Upper lobe of left lung (tissue), 6 donors: ENCODE measurements around the gene EHMT1. TPM values are rescaled to one million over a fixed set of nuclear protein-coding genes. Genes with fewer than 3 reads are reported as not detected.

Experiments
- ATAC-seq, 2 donors: fragments of 200-7000 bp; cut with Tn5 transposase; one replicate each; pipeline ENCODE4 v1.9.1; 2022; ENCODE audit warnings: mild to moderate bottlenecking in 2 of 2, moderate library complexity in 2 of 2; ENCODE audit not compliant: low FRiP score in 2 of 2
- DNase-seq, 2 donors: peaks; one replicate each; pipeline ENCODE4 v3.0.0-alpha.2; 2019 to 2020
- H3K27ac ChIP-seq, 4 donors: fragments of 200-600 bp; sonication (generic); one replicate each; pipeline ENCODE4 v1.5.1; 2016 to 2019
- H3K27me3 ChIP-seq, 4 donors: fragments of 200-600 bp; sonication (generic); one replicate each; pipeline ENCODE4 v1.5.1; 2017 to 2019
- H3K36me3 ChIP-seq, 4 donors: fragments of 200-600 bp; sonication (generic); one replicate each; pipeline ENCODE4 v1.5.1; 2016 to 2019
- H3K4me1 ChIP-seq, 4 donors: fragments of 200-600 bp; sonication (generic); one replicate each; pipeline ENCODE4 v1.5.1; 2018 to 2019
- H3K4me3 ChIP-seq, 4 donors: fragments of 200-600 bp; sonication (generic); one replicate each; pipeline ENCODE4 v1.5.1; 2017 to 2019; ENCODE audit warnings: mild to moderate bottlenecking in 2 of 4, moderate library complexity in 1 of 4
- H3K9me3 ChIP-seq, 4 donors: fragments of 200-600 bp; sonication (generic); one replicate each; pipeline ENCODE4 v1.5.1; 2018 to 2019
- CTCF ChIP-seq, 6 experiments: fragments of 450-650 bp in 4 of 6; fragments of 200-600 bp in 2 of 6; sonication (generic) in 2 of 6; IDR thresholded peaks; one replicate each; pipeline ENCODE4 v1.5.1; 2016 to 2019; ENCODE audit warnings: antibody characterized with exemption in 6 of 6
- EP300 ChIP-seq, 4 donors: sonication (generic); formaldehyde crosslinking; IDR thresholded peaks; one replicate each; pipeline ENCODE4 v1.5.1; 2017; ENCODE audit warnings: antibody characterized with exemption in 4 of 4, control low read depth in 2 of 4
- POLR2A ChIP-seq, 4 donors: fragments of 450-650 bp; IDR thresholded peaks; one replicate each; pipeline ENCODE4 v1.5.1; 2016 to 2017; ENCODE audit warnings: antibody characterized with exemption in 4 of 4, mild to moderate bottlenecking in 2 of 4
- POLR2AphosphoS5 ChIP-seq, 2 donors: sonication (generic); formaldehyde crosslinking; IDR thresholded peaks; one replicate each; pipeline ENCODE4 v1.5.1; 2017; ENCODE audit warnings: antibody characterized with exemption in 2 of 2
- WGBS, 2 donors: methylation state at CpG; one replicate each; pipeline ENCODE4 v1.1.5; 2017 to 2018; 5-methylcytosine and 5-hydroxymethylcytosine counted together
- total RNA-seq, 6 donors: library from RNA; depleted of rRNA in 4 of 6; stranded (reverse); fragments of >200 nt in 4 of 6; gene quantifications; one replicate each; pipeline versions ENCODE4 v1.1.0 to v1.2.1, GENCODE V29; 2016 to 2021
- donor health status: DM: no; HTN: no; CAD: no; lungs with moderate emphysema.
- donor health status: DM: no; HTN: yes; CAD: no; lungs with severe emphysema.

EHMT1 gene
- total RNA-seq, 6 donors from 2014 or later: 68.0 to 183 (median 83.6) TPM

DNA sequence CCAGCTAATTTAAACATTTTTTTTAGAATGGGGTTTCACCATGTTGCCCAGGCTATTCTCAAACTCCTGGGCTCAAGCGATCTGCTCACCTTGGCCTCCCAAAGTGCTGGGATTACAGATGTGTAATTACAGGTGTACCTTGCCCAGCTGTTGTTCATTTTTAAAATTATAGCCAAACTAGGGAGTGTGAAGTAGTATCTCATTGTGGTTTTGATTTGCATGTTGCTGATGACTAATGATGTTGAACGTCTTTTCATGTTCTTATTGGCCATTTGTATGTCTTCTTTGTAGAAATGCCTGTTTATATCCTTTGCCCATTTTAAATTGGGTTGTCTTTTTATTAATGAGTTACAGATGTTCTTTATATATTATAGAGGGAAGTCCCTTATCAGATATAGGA lies 31.5 kb downstream of the EHMT1 start:
- DNase-seq (no peak), ATAC-seq (no peak)
- Histone ChIP-seq H3K4me1 (peaks cover 0 to 20% (median 8%) of the 10 kb centered on the region in 4 donors), H3K9me3 (no peaks in the 10 kb centered on the region), H3K36me3 (peaks cover 0 to 31% (median 11%) of the 10 kb centered on the region in 4 donors), H3K27me3 (no peaks in the 10 kb centered on the region), H3K27ac (no peak overlapping the region), H3K4me3 (no peak overlapping the region)
- 88 to 92% methylated on average over 2 of the region's 2 CpGs for WGBS, 2 donors
- TF ChIP-seq POLR2AphosphoS5 (IDR thresholded peaks at IDR 0.05): no peak
- no peak for TF ChIP-seq CTCF (IDR thresholded peaks at IDR 0.05)
- TF ChIP-seq POLR2A (IDR thresholded peaks at IDR 0.05): no peak
- no peak for TF ChIP-seq EP300 (IDR thresholded peaks at IDR 0.05)

DNA sequence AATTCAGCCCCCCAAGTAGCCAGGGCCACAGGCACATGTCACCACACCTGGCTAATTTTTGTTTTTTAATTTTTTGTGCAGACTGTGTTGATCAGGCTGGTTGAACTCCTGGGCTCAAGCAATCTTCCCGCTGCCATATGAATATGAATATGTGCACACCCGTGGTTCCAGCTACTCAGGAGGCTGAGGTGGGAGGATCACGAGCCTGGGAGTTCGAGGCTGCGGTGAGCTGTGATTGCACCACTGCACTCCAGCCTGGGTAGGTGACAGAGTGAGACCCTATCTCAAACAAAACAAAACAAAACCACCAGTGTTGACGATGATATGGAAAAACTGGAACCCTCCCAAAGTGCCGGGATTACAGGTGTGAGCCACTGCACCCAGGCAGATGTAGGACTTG lies 32.0 kb downstream of the EHMT1 start:
- H3K9me3 ChIP-seq: no peaks in the 10 kb centered on the region
- TF ChIP-seq EP300 (IDR thresholded peaks at IDR 0.05) (no peak), POLR2AphosphoS5 (IDR thresholded peaks at IDR 0.05) (no peak), CTCF (IDR thresholded peaks at IDR 0.05) (no peak), POLR2A (IDR thresholded peaks at IDR 0.05) (no peak)
- H3K4me1 ChIP-seq: peaks cover 0 to 20% (median 8%) of the 10 kb centered on the region in 4 donors
- no peak overlapping the region for H3K27ac ChIP-seq
- 94 to 95% methylated on average over 7 of the region's 7 CpGs for WGBS, 2 donors
- no peak overlapping the region for H3K4me3 ChIP-seq
- H3K36me3 ChIP-seq: peaks cover 0 to 34% (median 14%) of the 10 kb centered on the region in 4 donors
- no peak for DNase-seq
- H3K27me3 ChIP-seq: no peaks in the 10 kb centered on the region
- no peak for ATAC-seq

DNA sequence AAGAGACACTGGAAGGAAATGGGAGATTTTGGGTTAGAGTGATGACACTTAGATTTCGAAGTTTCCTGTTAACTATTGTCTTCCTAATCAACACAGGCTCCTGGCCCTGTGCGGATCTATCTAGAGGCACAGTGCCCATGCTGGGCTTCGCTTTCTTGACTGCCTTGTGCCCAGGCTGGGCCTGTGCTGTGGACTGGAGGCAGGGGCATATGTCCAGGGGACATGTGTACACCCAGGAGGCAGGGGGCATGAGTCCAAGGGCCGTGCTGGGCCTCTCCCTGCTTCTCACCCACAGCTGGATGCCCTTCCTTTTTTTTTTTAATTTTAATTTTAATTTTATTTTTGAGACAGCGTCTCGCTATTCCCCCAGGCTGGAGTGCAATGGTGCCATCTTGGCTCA lies 37.6 kb downstream of the EHMT1 start:
- no peaks in the 10 kb centered on the region for H3K9me3 ChIP-seq
- no peak for DNase-seq
- no peak overlapping the region for H3K27ac ChIP-seq
- 94 to 95% methylated on average over 6 of the region's 6 CpGs for WGBS, 2 donors
- TF ChIP-seq POLR2AphosphoS5 (IDR thresholded peaks at IDR 0.05) (no peak), CTCF (IDR thresholded peaks at IDR 0.05) (no peak), POLR2A (IDR thresholded peaks at IDR 0.05) (no peak), EP300 (IDR thresholded peaks at IDR 0.05) (no peak)
- no peaks in the 10 kb centered on the region for H3K4me1 ChIP-seq
- peak in 1 of 2 donors; percentile 55 for ATAC-seq
- no peaks in the 10 kb centered on the region for H3K27me3 ChIP-seq
- H3K36me3 ChIP-seq: peaks cover 0 to 24% (median 11%) of the 10 kb centered on the region in 4 donors
- no peak overlapping the region for H3K4me3 ChIP-seq

GRCh38 chr9:137657606-137658005 lies 38.8 kb downstream of the EHMT1 start:
- DNase-seq (no peak), ATAC-seq (no peak)
- H3K36me3 ChIP-seq: peaks cover 0 to 17% (median 6%) of the 10 kb centered on the region in 4 donors
- no peak overlapping the region for H3K27ac ChIP-seq
- H3K4me3 ChIP-seq: no peak overlapping the region
- H3K4me1 ChIP-seq: no peaks in the 10 kb centered on the region
- 76 to 85% methylated on average over 2 of the region's 2 CpGs for WGBS, 2 donors
- TF ChIP-seq EP300 (IDR thresholded peaks at IDR 0.05) (no peak), POLR2AphosphoS5 (IDR thresholded peaks at IDR 0.05) (no peak), POLR2A (IDR thresholded peaks at IDR 0.05) (no peak), CTCF (IDR thresholded peaks at IDR 0.05) (no peak)
- H3K9me3 ChIP-seq: no peaks in the 10 kb centered on the region
- no peaks in the 10 kb centered on the region for H3K27me3 ChIP-seq

DNA sequence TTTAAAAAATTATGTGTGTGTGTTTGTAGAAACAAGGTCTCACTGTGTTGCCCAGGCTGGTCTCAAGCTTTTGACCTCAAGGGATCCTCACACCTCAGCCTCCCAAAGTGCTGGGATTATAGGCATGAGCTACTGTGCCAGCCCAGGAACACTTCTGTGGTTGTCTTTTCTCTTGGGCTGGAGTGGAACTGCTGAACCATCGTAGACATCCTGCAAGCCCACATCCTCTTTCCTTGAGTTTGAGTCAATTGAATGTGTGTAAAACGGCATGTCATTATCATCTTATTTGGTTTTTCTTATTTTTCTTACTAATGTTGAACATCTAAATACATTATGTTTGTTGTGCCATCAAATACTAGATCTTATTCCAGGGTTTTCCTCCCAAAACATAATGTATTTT lies 40.0 kb downstream of the EHMT1 start:
- H3K27ac ChIP-seq: no peak overlapping the region
- WGBS, 2 donors: 68 to 81% methylated on average over 2 of the region's 2 CpGs
- ATAC-seq: no peak

More for the DNA sequence above, 40.0 kb downstream of the EHMT1 start:
- Histone ChIP-seq H3K27me3 (no peaks in the 10 kb centered on the region), H3K36me3 (peaks cover 0 to 10% (median 4%) of the 10 kb centered on the region in 4 donors), H3K9me3 (no peaks in the 10 kb centered on the region), H3K4me3 (no peak overlapping the region), H3K4me1 (no peaks in the 10 kb centered on the region)
- DNase-seq: no peak
- TF ChIP-seq CTCF (IDR thresholded peaks at IDR 0.05) (no peak), EP300 (IDR thresholded peaks at IDR 0.05) (no peak), POLR2A (IDR thresholded peaks at IDR 0.05) (no peak), POLR2AphosphoS5 (IDR thresholded peaks at IDR 0.05) (no peak)
